ENCODE measurements around the gene GFRAL.
"Not testable (repeated sequence)": the region's sequence is repeated elsewhere in the genome, so short reads cannot be mapped to it uniquely, and the experiment has no call there.

Gene GFRAL

GRCh38 chr6:55327169-55327568 is at the start of gene GFRAL:
GFRAL (plus strand) TSS chr6:55327469; CDS start chr6:55327555, 86 bp downstream.
- no peaks in the 10 kb centered on the region for H3K4me1 ChIP-seq (ENCODE audit: insufficient read depth, insufficient read length)
- H3K9ac ChIP-seq (ENCODE audit: insufficient read length, low read depth) = no peak within 1 kb of the TSS
- no peaks in the 10 kb centered on the region for H3K9me3 ChIP-seq (ENCODE audit: insufficient read depth, low read length)
- no peaks in the 10 kb centered on the region for H3K27me3 ChIP-seq (ENCODE audit: insufficient read depth, insufficient read length)
- H3K36me3 ChIP-seq (ENCODE audit: insufficient read depth, insufficient read length, low read length) = no peaks in the 10 kb centered on the region
- TF ChIP-seq YY1 (IDR thresholded peaks at IDR 0.05; ENCODE audit: insufficient read depth, insufficient read length) (no peak), ZNF274 (IDR thresholded peaks at IDR 0.05; ENCODE audit: low read depth, low read length) (no peak), SUZ12 (IDR thresholded peaks at IDR 0.05; ENCODE audit: extremely low read depth, insufficient read depth, insufficient read length) (no peak)
- H3K4me3 ChIP-seq (ENCODE audit: insufficient read length, low read depth) = no peak within 1 kb of the TSS
- DNase-seq (ENCODE audit: low read depth, low spot score) = no peak

GRCh38 chr6:55277646-55278045 is 49.6 kb upstream of the GFRAL start:
- no peak for DNase-seq (ENCODE audit: low read depth, low spot score)
- no peaks in the 10 kb centered on the region for H3K4me1 ChIP-seq (ENCODE audit: insufficient read depth, insufficient read length)
- H3K4me3 ChIP-seq (ENCODE audit: insufficient read length, low read depth) = no peak overlapping the region
- H3K9me3 ChIP-seq (ENCODE audit: insufficient read depth, low read length) = no peaks in the 10 kb centered on the region
- H3K27me3 ChIP-seq (ENCODE audit: insufficient read depth, insufficient read length) = no peaks in the 10 kb centered on the region
- no peak for TF ChIP-seq YY1 (IDR thresholded peaks at IDR 0.05; ENCODE audit: insufficient read depth, insufficient read length)
- no peak for TF ChIP-seq SUZ12 (IDR thresholded peaks at IDR 0.05; ENCODE audit: extremely low read depth, insufficient read depth, insufficient read length)
- no peaks in the 10 kb centered on the region for H3K36me3 ChIP-seq (ENCODE audit: insufficient read depth, insufficient read length, low read length)
- no peak overlapping the region for H3K9ac ChIP-seq (ENCODE audit: insufficient read length, low read depth)

GRCh38 chr6:55281215-55281614 is 46.1 kb upstream of the GFRAL start:
- H3K4me3 ChIP-seq (ENCODE audit: insufficient read length, low read depth) = no peak overlapping the region
- H3K36me3 ChIP-seq (ENCODE audit: insufficient read depth, insufficient read length, low read length) = no peaks in the 10 kb centered on the region
- no peaks in the 10 kb centered on the region for H3K9me3 ChIP-seq (ENCODE audit: insufficient read depth, low read length)
- H3K9ac ChIP-seq (ENCODE audit: insufficient read length, low read depth) = no peak overlapping the region
- no peaks in the 10 kb centered on the region for H3K4me1 ChIP-seq (ENCODE audit: insufficient read depth, insufficient read length)
- no peaks in the 10 kb centered on the region for H3K27me3 ChIP-seq (ENCODE audit: insufficient read depth, insufficient read length)
- no peak for DNase-seq (ENCODE audit: low read depth, low spot score)
- TF ChIP-seq ZNF274 (IDR thresholded peaks at IDR 0.05; ENCODE audit: low read depth, low read length) = no peak
- no peak for TF ChIP-seq YY1 (IDR thresholded peaks at IDR 0.05; ENCODE audit: insufficient read depth, insufficient read length)
- no peak for TF ChIP-seq SUZ12 (IDR thresholded peaks at IDR 0.05; ENCODE audit: extremely low read depth, insufficient read depth, insufficient read length)

GRCh38 chr6:55282115-55282514 is 45.2 kb upstream of the GFRAL start:
- H3K4me1 ChIP-seq (ENCODE audit: insufficient read depth, insufficient read length) = no peaks in the 10 kb centered on the region
- no peak overlapping the region for H3K9ac ChIP-seq (ENCODE audit: insufficient read length, low read depth)
- DNase-seq (ENCODE audit: low read depth, low spot score) = no peak
- TF ChIP-seq ZNF274 (IDR thresholded peaks at IDR 0.05; ENCODE audit: low read depth, low read length) = no peak
- no peak for TF ChIP-seq SUZ12 (IDR thresholded peaks at IDR 0.05; ENCODE audit: extremely low read depth, insufficient read depth, insufficient read length)
- TF ChIP-seq YY1 (IDR thresholded peaks at IDR 0.05; ENCODE audit: insufficient read depth, insufficient read length) = no peak
- no peaks in the 10 kb centered on the region for H3K9me3 ChIP-seq (ENCODE audit: insufficient read depth, low read length)
- H3K4me3 ChIP-seq (ENCODE audit: insufficient read length, low read depth) = no peak overlapping the region
- no peaks in the 10 kb centered on the region for H3K36me3 ChIP-seq (ENCODE audit: insufficient read depth, insufficient read length, low read length)
- H3K27me3 ChIP-seq (ENCODE audit: insufficient read depth, insufficient read length) = no peaks in the 10 kb centered on the region

GRCh38 chr6:55286824-55287223 is 40.4 kb upstream of the GFRAL start:
- H3K36me3 ChIP-seq (ENCODE audit: insufficient read depth, insufficient read length, low read length) = no peaks in the 10 kb centered on the region
- no peaks in the 10 kb centered on the region for H3K9me3 ChIP-seq (ENCODE audit: insufficient read depth, low read length)
- TF ChIP-seq SUZ12 (IDR thresholded peaks at IDR 0.05; ENCODE audit: extremely low read depth, insufficient read depth, insufficient read length) (no peak), ZNF274 (IDR thresholded peaks at IDR 0.05; ENCODE audit: low read depth, low read length) (no peak), YY1 (IDR thresholded peaks at IDR 0.05; ENCODE audit: insufficient read depth, insufficient read length) (no peak)
- H3K9ac ChIP-seq (ENCODE audit: insufficient read length, low read depth) = no peak overlapping the region
- H3K27me3 ChIP-seq (ENCODE audit: insufficient read depth, insufficient read length) = no peaks in the 10 kb centered on the region
- DNase-seq (ENCODE audit: low read depth, low spot score) = no peak
- no peaks in the 10 kb centered on the region for H3K4me1 ChIP-seq (ENCODE audit: insufficient read depth, insufficient read length)
- no peak overlapping the region for H3K4me3 ChIP-seq (ENCODE audit: insufficient read length, low read depth)

GRCh38 chr6:55290736-55291135 is 36.5 kb upstream of the GFRAL start:
- no peaks in the 10 kb centered on the region for H3K36me3 ChIP-seq (ENCODE audit: insufficient read depth, insufficient read length, low read length)
- no peak for DNase-seq (ENCODE audit: low read depth, low spot score)
- H3K4me1 ChIP-seq (ENCODE audit: insufficient read depth, insufficient read length) = no peaks in the 10 kb centered on the region
- H3K9me3 ChIP-seq (ENCODE audit: insufficient read depth, low read length) = no peaks in the 10 kb centered on the region
- no peak overlapping the region for H3K9ac ChIP-seq (ENCODE audit: insufficient read length, low read depth)
- H3K27me3 ChIP-seq (ENCODE audit: insufficient read depth, insufficient read length) = no peaks in the 10 kb centered on the region
- H3K4me3 ChIP-seq (ENCODE audit: insufficient read length, low read depth) = no peak overlapping the region
- TF ChIP-seq ZNF274 (IDR thresholded peaks at IDR 0.05; ENCODE audit: low read depth, low read length) (no peak), SUZ12 (IDR thresholded peaks at IDR 0.05; ENCODE audit: extremely low read depth, insufficient read depth, insufficient read length) (no peak), YY1 (IDR thresholded peaks at IDR 0.05; ENCODE audit: insufficient read depth, insufficient read length) (no peak)

- Histone ChIP-seq H3K4me3 (ENCODE audit: insufficient read length, low read depth) (no peak overlapping the region), H3K9me3 (ENCODE audit: insufficient read depth, low read length) (no peaks in the 10 kb centered on the region), H3K36me3 (ENCODE audit: insufficient read depth, insufficient read length, low read length) (no peaks in the 10 kb centered on the region), H3K27me3 (ENCODE audit: insufficient read depth, insufficient read length) (no peaks in the 10 kb centered on the region), H3K4me1 (ENCODE audit: insufficient read depth, insufficient read length) (no peaks in the 10 kb centered on the region), H3K9ac (ENCODE audit: insufficient read length, low read depth) (no peak overlapping the region)
- no peak for DNase-seq (ENCODE audit: low read depth, low spot score)
- TF ChIP-seq SUZ12 (IDR thresholded peaks at IDR 0.05; ENCODE audit: extremely low read depth, insufficient read depth, insufficient read length) (no peak), ZNF274 (IDR thresholded peaks at IDR 0.05; ENCODE audit: low read depth, low read length) (no peak), YY1 (IDR thresholded peaks at IDR 0.05; ENCODE audit: insufficient read depth, insufficient read length) (no peak)
Measured at GRCh38 chr6:55293116-55293515, 34.2 kb upstream of the GFRAL start.

- not testable (repeated sequence) for H3K4me1 ChIP-seq (ENCODE audit: insufficient read depth, insufficient read length); H3K9ac ChIP-seq (ENCODE audit: insufficient read length, low read depth); DNase-seq (ENCODE audit: low read depth, low spot score); H3K4me3 ChIP-seq (ENCODE audit: insufficient read length, low read depth); H3K27me3 ChIP-seq (ENCODE audit: insufficient read depth, insufficient read length); H3K36me3 ChIP-seq (ENCODE audit: insufficient read depth, insufficient read length, low read length); H3K9me3 ChIP-seq (ENCODE audit: insufficient read depth, low read length)
Measured at GRCh38 chr6:55297214-55297613, 30.1 kb upstream of the GFRAL start.

Measured in NT2/D1 (cell line).